Panc1 (cell line): Measurements from ENCODE around the gene ZNF91. TPM values are rescaled to one million over a fixed set of nuclear protein-coding genes. Genes with fewer than 3 reads are reported as not detected.

Experiments used
- ATAC-seq: fragments of 200-7000 bp; cut with Tn5 transposase; 2 replicates; pipeline ENCODE4 v1.9.1; 2020; ENCODE audit warnings: mild to moderate bottlenecking, moderate library complexity
- BruUV-seq: library from RNA; stranded (reverse); fragments of 400-500 nt; replicated peaks from 2 replicates; lab custom pipeline; 2021; lab: Mats Ljungman, UMichigan
- CTCF ChIA-PET: fragments of 300-600 bp; sonication (Branson Sonifier 250); formaldehyde crosslinking; loops from one replicate; lab custom pipeline; 2022; ENCODE audit warnings: antibody characterized with exemption; lab: Charles Lee
- POLR2A ChIA-PET: fragments of 300-600 bp; sonication (Branson Sonifier 250); formaldehyde crosslinking; loops from one replicate; lab custom pipeline; 2022; ENCODE audit warnings: antibody characterized with exemption; lab: Charles Lee
- DNase-seq: peaks from one replicate; pipeline ENCODE4 v3.0.0-alpha.2; 2010; ENCODE audit warnings: low read depth, low spot score
- H3K27ac ChIP-seq: 2 replicates; pipeline ENCODE4 v1.5.1; 2011; ENCODE audit warnings: mild to moderate bottlenecking, low read length, inconsistent platforms
- H3K27me3 ChIP-seq: fragments of 200-500 bp; sonication (Bioruptor generic); 2 replicates; pipeline ENCODE4 v1.6.0; 2014; ENCODE audit warnings: low read length, inconsistent platforms; ENCODE audit not compliant: control insufficient read depth, insufficient read depth
- H3K36me3 ChIP-seq: fragments of 200-500 bp; sonication (Bioruptor generic); 2 replicates; pipeline ENCODE4 v1.5.1; 2014; ENCODE audit warnings: inconsistent platforms, mild to moderate bottlenecking, low read length, moderate library complexity; ENCODE audit not compliant: control insufficient read depth, insufficient read depth
- H3K4me1 ChIP-seq: 2 replicates; pipeline ENCODE4 v1.5.1; 2011; ENCODE audit warnings: inconsistent platforms, mild to moderate bottlenecking, low read length, moderate library complexity; ENCODE audit not compliant: control insufficient read depth, insufficient read depth
- H3K4me3 ChIP-seq, 2 experiments: 2 replicates each; pipeline ENCODE4 v1.5.1; 2011 to 2012; ENCODE audit warnings: low read depth in 2 of 2, low read length in 2 of 2, mild to moderate bottlenecking in 2 of 2, inconsistent platforms in 1 of 2, moderate library complexity in 1 of 2
- H3K9me3 ChIP-seq: fragments of 200-500 bp; sonication (Bioruptor generic); 2 replicates; pipeline ENCODE4 v1.5.1; 2014; ENCODE audit warnings: low read depth, mild to moderate bottlenecking, inconsistent platforms, low read length, moderate library complexity; ENCODE audit not compliant: control insufficient read depth, insufficient read depth
- CTCF ChIP-seq: fragments of 450-650 bp; IDR thresholded peaks from 2 replicates; pipeline ENCODE4 v1.5.1; 2017; ENCODE audit warnings: mild to moderate bottlenecking
- POLR2AphosphoS5 ChIP-seq: IDR thresholded peaks from 2 replicates; pipeline ENCODE4 v1.6.1; 2012; ENCODE audit warnings: mild to moderate bottlenecking, low read depth, low read length, moderate library complexity
- REST ChIP-seq, 2 experiments: IDR thresholded peaks; 2 replicates each; pipeline ENCODE4 v1.6.1; 2011 to 2012; ENCODE audit warnings: low read depth in 2 of 2, control low read depth in 1 of 2, low read length in 1 of 2, mild to moderate bottlenecking in 1 of 2, moderate library complexity in 1 of 2; ENCODE audit not compliant: insufficient read depth in 1 of 2
- SIN3A ChIP-seq: IDR thresholded peaks from 2 replicates; pipeline ENCODE4 v1.6.1; 2012; ENCODE audit warnings: low read depth, mild to moderate bottlenecking, low read length, moderate library complexity, borderline replicate concordance; ENCODE audit not compliant: insufficient read depth
- TCF7L2 ChIP-seq: IDR thresholded peaks from 2 replicates; pipeline ENCODE4 v1.6.1; 2011; ENCODE audit warnings: mild to moderate bottlenecking, low read depth, low read length, inconsistent platforms
- in situ Hi-C: cut with HindIII; loops from 2 replicates; pipeline ENCODE4 v1.10.0; 2016; ENCODE audit warnings: low sequenced_read_pairs, low pct_unique_long_range_greater_than_20kb
- intact Hi-C: fragments of 100-400 bp; cut with micrococcal nuclease; formaldehyde crosslinking; loops from one replicate; pipeline ENCODE4 v1.10.0; 2022; ENCODE audit not compliant: unreplicated experiment
- total RNA-seq: library from RNA; stranded (reverse); gene quantifications from one replicate; pipeline ENCODE4 v1.2.1, GENCODE V29; 2021; ENCODE audit not compliant: unreplicated experiment

The ZNF91 gene
- total RNA-seq, 1 experiment from 2014 or later = 20.6 TPM

- no TSS peak for BruUV-seq
- no peak for ATAC-seq
- intact Hi-C loops = no loop called here
These were observed 16.3 kb downstream of the ZNF91 start for GRCh38 chr19:23378948-23379347.

GRCh38 chr19:23377276-23377675, 18.0 kb downstream of the ZNF91 start:
- ATAC-seq (no peak), DNase-seq (no peak)
- H3K4me1 ChIP-seq = no peaks in the 10 kb centered on the region
- H3K27ac ChIP-seq = no peak overlapping the region
- no peak overlapping the region for H3K4me3 ChIP-seq
- POLR2A ChIA-PET = no interaction called here
- no peaks in the 10 kb centered on the region for H3K27me3 ChIP-seq
- in situ Hi-C loops = no loop called here
- intact Hi-C loops = no loop called here
- TF ChIP-seq TCF7L2 = no peak
- no peak for TF ChIP-seq SIN3A
- no peak for TF ChIP-seq POLR2AphosphoS5
- no peak for TF ChIP-seq CTCF
- TF ChIP-seq REST (IDR thresholded peaks at IDR 0.05; ENCODE audit: insufficient read depth in 1 of 2, low read depth in 2 of 2, low read length in 1 of 2) = no peak
- CTCF ChIA-PET = no interaction called here
- BruUV-seq = no TSS peak
- no peaks in the 10 kb centered on the region; the same call in 1 of the 2 replicates for H3K36me3 ChIP-seq
- peaks cover 60% of the 10 kb centered on the region for H3K9me3 ChIP-seq

More at GRCh38 chr19:23378948-23379347, 16.3 kb downstream of the ZNF91 start:
- H3K4me1 ChIP-seq = no peaks in the 10 kb centered on the region
- no peak overlapping the region for H3K4me3 ChIP-seq
- in situ Hi-C loops = no loop called here
- peaks cover 55% of the 10 kb centered on the region for H3K9me3 ChIP-seq
- ChIA-PET POLR2A (no interaction called here), CTCF (no interaction called here)
- no peak for DNase-seq
- no peak for TF ChIP-seq REST (IDR thresholded peaks at IDR 0.05; ENCODE audit: insufficient read depth in 1 of 2, low read depth in 2 of 2, low read length in 1 of 2)
- TF ChIP-seq CTCF = no peak
- no peak for TF ChIP-seq SIN3A
- no peak for TF ChIP-seq TCF7L2
- H3K27ac ChIP-seq = no peak overlapping the region
- H3K36me3 ChIP-seq = no peaks in the 10 kb centered on the region
- H3K27me3 ChIP-seq = no peaks in the 10 kb centered on the region
